Middle frontal gyrus (tissue), 1 donor: ENCODE measurements around the gene POLDIP3.
A peak's percentile ranks its signal among the peaks of the same experiment; 100 is the strongest.
"Not testable (repeated sequence)": the region's sequence is repeated elsewhere in the genome, so short reads cannot be mapped to it uniquely, and the experiment has no call there.

Experiments used
- DNase-seq: peaks from one replicate; pipeline ENCODE4 v3.0.0-alpha.2; 2015; ENCODE audit warnings: low spot score; ENCODE audit errors: extremely low spot score

POLDIP3 gene

GRCh38 chr22:42620084-42620483, 5.4 kb upstream of the POLDIP3 start:
- no peak for DNase-seq

GRCh38 chr22:42619261-42620063, 4.8 kb upstream of the POLDIP3 start:
- DNase-seq = no peak

- no peak for DNase-seq
These were observed 2.7 kb upstream of the POLDIP3 start for GRCh38 chr22:42617155-42617983.

- not testable (repeated sequence) for DNase-seq
These were observed 1.1 kb upstream of the POLDIP3 start for GRCh38 chr22:42615860-42616175.

GRCh38 chr22:42615092-42615859, 593 bp upstream of the POLDIP3 start:
- DNase-seq = peak; percentile 82

- DNase-seq = no peak
These were observed 796 bp downstream of the POLDIP3 start for GRCh38 chr22:42613872-42614301.

GRCh38 chr22:42612336-42612735, 2.3 kb downstream of the POLDIP3 start:
- DNase-seq = no peak

GRCh38 chr22:42611051-42611450, 3.6 kb downstream of the POLDIP3 start:
- no peak for DNase-seq

GRCh38 chr22:42610186-42610585, 4.5 kb downstream of the POLDIP3 start:
- no peak for DNase-seq

- no peak for DNase-seq
These were observed 5.8 kb downstream of the POLDIP3 start for GRCh38 chr22:42608823-42609361.

GRCh38 chr22:42608136-42608822, 6.4 kb downstream of the POLDIP3 start:
- peak; percentile 8 for DNase-seq

- DNase-seq = not testable (repeated sequence)
These were observed 7.0 kb downstream of the POLDIP3 start for GRCh38 chr22:42607641-42608040.

GRCh38 chr22:42604403-42604802, 10.3 kb downstream of the POLDIP3 start:
- DNase-seq = no peak

- DNase-seq = no peak
These were observed 11.3 kb downstream of the POLDIP3 start for GRCh38 chr22:42603427-42603826.

- no peak for DNase-seq
These were observed 12.2 kb downstream of the POLDIP3 start for GRCh38 chr22:42602470-42602869.

- DNase-seq = no peak
These were observed 12.7 kb downstream of the POLDIP3 start for GRCh38 chr22:42601879-42602465.

GRCh38 chr22:42596863-42597530, 17.7 kb downstream of the POLDIP3 start:
- no peak for DNase-seq

GRCh38 chr22:42596336-42596735, 18.3 kb downstream of the POLDIP3 start:
- no peak for DNase-seq

GRCh38 chr22:42595434-42595833, 19.2 kb downstream of the POLDIP3 start:
- no peak for DNase-seq

- DNase-seq = no peak
These were observed 22.7 kb downstream of the POLDIP3 start for GRCh38 chr22:42591987-42592386.
